Smooth muscle cell of trachea (primary cell): ENCODE data around the gene RPP40. TPM values are rescaled to one million over a fixed set of nuclear protein-coding genes. Genes with fewer than 3 reads are reported as not detected.

Experiments used
- total RNA-seq: library from RNA; depleted of rRNA; stranded (reverse); fragments of >200 nt; gene quantifications from 2 replicates; pipeline ENCODE4 v1.2.1, GENCODE V29; 2014

Gene RPP40, protein sequence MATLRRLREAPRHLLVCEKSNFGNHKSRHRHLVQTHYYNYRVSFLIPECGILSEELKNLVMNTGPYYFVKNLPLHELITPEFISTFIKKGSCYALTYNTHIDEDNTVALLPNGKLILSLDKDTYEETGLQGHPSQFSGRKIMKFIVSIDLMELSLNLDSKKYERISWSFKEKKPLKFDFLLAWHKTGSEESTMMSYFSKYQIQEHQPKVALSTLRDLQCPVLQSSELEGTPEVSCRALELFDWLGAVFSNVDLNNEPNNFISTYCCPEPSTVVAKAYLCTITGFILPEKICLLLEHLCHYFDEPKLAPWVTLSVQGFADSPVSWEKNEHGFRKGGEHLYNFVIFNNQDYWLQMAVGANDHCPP
- 8.9 and 15.4 TPM in 2 replicates for total RNA-seq

DNA sequence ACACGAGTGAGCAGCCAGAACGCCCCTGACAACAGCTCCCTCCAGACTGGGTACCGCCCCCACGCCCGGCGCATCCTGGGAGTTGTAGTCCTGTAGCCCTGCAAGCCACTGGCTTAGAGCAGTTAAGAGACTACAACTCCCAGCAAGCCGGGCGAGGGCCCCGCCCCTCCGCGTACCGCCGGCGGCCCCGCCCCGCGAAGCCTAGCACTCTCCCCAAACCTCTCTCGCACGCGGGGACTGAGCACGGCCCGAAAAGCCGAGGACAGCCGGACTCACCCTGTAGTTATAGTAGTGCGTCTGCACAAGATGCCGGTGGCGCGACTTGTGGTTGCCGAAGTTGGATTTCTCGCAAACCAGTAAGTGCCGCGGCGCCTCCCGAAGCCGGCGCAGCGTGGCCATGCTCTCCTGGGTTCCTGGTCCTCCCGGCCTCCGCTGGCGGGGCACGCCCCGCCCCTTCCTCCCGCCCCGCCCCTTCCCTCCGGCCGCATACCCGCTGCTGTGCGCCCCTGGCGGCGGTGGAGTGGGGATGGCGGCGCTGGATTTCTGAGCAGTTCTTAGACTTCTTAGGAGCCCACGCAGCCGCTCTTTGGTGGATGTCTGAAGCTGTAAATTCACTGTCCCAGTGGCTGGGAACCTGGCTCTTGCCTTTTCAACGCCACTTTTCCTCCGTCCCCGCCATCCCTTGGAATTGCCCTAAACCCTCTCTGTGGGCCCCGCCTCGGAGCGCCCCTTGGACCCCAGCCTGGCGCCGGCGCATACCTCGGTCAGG lies at the start of gene RPP40:
TSS of gene RPP40 (minus strand) at position 434 of the 769 bp plus-strand sequence. CDS start at position 399, 35 bp downstream.

Other genes starting within 250 kb of the RPP40 start
- gene CDYL, start 227.6 kb downstream of the RPP40 start, total RNA-seq, result 20.8 and 25.8 TPM in 2 replicates
- 3.3 and 6.8 TPM in 2 replicates for gene PPP1R3G, start 81.3 kb upstream of the RPP40 start, total RNA-seq